ENCODE data around the gene LRRC36. TPM values are rescaled to one million over a fixed set of nuclear protein-coding genes. Genes with fewer than 3 reads are reported as not detected.

The LRRC36 gene
- total RNA-seq, 1 donor from 2014 or later: 1.4 TPM

DNA sequence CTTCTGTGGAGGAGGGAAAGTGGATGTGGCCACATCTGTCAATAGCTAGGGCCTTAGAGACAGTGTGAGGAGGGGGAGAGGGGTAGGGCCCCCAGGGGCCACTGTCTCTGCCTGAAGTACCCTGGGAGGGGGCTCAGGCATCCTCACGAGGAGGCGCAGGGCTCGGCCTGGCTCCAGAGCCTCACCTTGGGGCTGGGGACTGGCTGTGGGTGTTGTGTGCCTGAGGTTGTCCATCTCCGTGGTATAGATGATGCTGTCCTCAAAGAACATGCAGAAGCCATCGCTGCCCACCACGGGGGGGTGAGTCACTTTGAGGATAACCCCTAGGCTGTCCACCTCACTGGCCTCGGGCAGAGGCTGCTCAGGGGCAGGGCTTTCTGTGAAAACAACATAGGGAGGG is 35.2 kb upstream of the LRRC36 start:
- no peak for DNase-seq (ENCODE audit: extremely low read depth, low read depth, low spot score)

DNA sequence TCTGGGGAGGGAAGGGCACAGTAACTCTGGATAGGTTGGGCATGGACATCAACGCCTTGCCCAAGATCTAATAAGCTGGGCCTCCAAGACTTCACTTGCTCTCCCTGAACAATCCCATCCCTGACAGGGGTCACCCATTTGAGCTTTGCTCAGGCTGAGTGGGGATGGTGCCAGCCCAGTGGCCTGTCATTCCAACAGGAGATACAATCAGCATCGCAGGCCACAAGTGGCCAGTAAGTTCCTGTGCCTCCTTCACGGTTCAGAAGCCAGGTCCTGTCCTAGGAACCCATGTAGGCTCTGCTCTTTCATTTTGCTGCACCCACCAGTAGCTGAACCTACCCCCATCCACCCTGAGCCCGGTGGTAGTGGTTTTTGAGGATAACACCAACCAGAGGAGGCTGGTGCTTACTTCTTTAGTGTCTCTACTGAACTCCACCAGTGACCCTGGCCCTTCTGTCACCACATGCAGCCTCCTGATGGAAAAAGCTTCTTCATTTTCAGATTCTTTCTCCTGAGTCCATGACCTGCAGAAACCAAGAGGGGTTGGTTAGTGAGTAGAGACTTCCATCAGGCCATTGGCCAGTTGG is 32.4 kb upstream of the LRRC36 start:
- DNase-seq (ENCODE audit: extremely low read depth, low read depth, low spot score): no peak

DNA sequence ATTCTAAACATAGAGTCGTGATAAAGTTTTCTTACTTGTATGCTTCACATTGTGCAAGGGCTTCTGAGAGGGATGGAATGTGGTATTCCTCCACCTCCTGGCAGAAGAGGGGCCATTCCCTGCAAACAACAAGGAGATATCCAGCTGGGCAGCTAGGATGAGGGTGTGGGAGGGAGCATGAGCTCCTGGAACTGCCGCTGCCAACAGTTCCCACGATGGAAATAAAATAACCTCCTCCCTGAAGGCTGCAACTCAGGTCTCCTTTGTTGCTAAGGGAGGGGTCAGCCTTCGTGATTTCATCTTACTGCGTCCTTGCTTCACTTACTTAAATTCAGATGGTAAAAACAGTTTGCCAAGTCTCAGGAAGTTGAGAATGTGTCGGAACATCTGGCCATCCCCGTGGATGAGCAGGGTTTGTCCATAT is 31.7 kb upstream of the LRRC36 start:
- DNase-seq (ENCODE audit: extremely low read depth, low read depth, low spot score): no peak

DNA sequence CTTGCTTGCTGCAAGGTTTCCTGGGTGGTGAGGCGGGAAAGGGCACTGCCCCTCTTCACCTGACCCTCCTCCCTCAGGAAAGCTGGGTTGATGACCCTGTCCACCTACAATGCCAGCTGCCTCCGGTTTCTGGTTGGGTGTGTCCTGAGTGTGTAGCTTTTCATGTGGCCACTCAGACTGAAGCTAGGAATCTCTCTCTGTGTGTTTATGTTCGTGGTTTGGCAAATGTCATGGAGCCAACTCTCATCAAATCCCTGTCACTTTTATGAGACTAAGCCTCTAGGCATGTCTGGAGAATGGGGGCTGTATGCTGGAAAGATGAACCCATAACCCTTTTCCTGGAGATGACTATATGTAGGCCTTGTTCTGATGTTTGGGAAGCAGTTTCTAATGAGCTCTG is 30.2 kb upstream of the LRRC36 start:
- no peak for DNase-seq (ENCODE audit: extremely low read depth, low read depth, low spot score)

DNA sequence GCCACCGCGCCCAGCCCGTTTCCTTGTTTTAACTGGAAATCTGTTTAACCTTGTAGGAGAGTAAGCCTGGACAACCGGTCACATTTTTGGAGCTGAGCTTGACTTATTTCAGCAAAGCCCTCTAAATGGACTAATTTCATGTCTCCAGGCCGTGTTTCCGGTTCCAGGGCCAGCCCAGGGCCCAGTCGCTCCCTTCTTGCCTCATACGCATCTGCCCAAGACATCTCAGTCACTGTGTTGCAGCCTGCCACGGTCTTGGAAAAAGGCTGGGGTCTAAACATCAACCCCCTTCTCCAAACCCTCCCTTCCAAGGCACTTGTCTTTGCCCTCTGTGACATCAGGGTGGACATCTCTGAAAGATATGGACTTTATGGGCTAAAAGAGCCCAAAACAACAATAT is 28.3 kb upstream of the LRRC36 start:
- no peak for DNase-seq (ENCODE audit: extremely low read depth, low read depth, low spot score)

DNA sequence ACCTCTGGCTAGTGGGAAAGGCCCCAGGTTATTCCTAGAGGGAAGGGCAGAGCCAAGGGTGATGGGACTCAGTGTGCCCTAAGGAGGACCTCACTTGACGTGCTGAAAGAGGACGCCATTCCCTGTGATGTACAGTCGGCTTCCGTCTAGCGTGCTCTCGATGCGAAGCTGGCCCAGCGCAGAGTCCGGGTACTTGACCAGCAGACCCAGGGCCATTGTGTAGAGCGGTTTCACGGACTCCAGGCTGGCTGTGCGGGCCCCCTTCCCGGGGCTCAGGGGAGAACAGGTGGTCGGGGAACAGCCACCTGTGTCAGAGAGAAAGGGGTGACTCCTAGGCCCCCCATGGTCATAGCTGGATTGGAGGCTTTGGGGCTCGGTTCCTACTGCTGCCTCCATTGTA is 27.3 kb upstream of the LRRC36 start:
- DNase-seq (ENCODE audit: extremely low read depth, low read depth, low spot score): no peak

DNA sequence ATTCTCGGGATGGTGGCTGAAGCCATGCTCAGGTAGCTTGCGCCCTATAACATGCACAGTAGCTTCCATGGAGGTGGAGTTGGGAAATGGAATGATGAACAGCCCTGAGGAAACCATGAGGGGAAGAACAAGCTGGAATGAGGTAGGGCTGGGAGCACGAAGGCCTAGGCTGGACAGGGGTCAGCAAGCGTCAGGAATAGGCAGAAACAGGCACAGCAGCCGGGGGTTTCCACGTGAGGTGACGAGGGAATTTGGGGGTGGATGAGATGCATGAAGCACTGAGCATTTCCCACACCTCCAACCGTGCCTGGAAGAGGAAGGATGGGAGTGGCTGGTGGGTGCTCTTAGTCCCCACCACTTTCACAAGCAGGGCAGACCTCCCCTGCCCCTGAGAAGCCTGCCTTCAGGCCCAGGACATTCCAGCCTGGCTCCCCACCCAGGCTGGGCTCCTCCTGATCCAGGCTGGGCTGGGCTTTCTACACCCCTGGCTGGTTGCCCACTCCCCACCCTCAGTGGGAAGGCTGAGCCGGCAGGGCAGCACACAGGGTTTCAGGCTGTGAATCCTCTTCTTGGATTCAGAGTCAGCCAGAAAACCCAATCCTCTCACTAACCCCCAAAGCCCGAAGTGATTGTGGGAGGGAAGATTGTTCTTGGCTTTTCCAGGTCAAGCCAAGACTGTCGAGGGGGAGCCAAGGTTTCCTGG is 25.4 kb upstream of the LRRC36 start:
- DNase-seq (ENCODE audit: extremely low read depth, low read depth, low spot score): no peak

DNA sequence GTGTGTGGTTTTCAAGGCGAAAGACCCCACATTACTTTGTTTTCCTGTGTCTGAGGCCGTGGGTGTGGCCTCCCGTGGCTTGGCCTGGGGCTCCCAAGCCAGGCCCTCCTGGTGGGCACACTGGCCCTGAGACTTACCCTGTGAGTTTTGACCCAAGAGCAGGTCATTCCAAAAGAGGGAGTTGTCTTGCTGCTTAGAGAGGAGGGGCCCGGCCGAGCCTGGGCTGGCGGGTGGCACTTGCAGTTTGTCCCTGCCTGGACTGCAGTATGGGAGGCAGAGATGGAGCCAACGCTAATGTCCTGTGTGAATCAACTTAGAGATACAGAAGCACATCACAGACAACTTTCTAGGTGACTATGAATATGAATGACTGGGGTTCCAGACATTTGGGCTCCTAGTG is 24.5 kb upstream of the LRRC36 start:
- no peak for DNase-seq (ENCODE audit: extremely low read depth, low read depth, low spot score)

DNA sequence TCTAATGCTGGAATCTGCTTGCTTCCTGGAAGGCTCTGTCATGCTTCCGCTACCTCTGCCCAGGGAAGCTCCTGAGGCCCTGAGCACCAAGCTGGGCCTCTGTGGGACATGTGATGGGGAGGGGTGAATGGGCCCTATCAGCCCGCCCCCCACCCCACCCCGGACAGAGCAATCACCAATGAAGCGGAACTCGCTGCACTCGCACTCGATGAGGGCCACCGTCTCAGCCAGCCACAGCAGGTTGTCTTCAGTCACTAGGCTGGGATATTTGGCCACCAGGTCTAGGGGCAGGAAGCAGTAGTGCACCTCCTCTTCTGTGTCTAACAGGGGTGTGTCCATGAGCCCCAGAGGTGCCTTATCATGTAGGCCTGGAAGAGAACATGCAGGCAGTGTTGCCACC is 23.6 kb upstream of the LRRC36 start:
- DNase-seq (ENCODE audit: extremely low read depth, low read depth, low spot score): no peak

DNA sequence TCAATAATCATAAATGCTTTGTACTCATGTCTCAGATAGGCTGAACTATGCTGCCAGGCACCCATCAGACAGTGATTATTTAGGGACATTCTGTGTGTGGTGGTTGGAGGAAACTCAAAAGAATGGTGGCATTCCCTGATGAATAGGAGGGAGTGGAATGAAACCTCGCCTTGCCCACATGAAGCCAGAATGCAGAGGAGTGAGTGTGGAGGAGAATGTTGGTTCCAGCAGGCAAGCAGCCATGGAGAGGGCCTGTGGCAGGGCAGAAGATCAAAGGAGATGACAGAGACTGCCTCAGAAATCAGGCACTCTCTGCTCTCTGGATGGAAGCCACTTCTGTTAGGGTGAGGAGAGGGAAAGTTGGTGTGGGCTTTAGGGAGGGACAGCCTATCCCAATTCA is 22.6 kb upstream of the LRRC36 start:
- DNase-seq (ENCODE audit: extremely low read depth, low read depth, low spot score): no peak

DNA sequence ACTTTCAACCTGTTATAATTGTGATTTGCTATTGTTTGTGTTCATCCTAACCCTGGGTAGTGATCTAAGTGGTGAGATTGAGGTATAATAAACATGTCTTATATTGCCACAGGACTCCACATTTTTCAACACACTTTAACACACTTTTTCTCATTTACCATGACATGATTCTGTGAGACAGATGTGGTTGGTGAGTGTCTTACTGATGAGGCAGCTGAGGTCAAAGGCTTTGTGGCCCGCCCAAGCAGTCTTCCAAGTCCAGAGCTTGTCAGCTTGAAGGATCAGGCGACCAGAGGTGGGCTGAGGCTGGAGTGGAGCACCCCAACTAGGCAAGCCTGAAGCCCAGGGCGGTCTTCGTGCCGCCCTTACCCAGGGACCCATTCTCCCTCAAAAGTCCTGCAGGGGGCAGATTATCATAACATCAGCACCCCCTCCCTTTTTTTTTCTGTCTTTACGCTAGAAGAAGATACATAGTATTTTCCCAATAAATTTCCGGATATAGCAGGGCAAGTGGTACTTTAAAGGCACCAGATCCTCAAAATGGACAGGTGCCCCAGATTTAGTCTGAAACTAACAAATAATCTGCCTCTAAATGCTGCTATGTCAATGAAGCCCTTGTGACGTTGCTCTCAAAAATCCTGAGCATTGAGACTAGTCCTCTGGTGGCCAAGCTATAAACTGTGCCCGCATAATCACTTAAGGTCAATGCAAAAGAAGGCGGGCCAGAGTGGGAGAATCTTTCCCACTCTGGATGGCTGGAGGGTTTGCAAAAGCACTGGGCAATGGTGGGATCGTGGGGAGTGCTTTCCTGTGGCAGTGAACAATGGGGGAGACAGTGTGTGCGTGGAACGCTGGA is 21.2 kb upstream of the LRRC36 start:
- no peak for DNase-seq (ENCODE audit: extremely low read depth, low read depth, low spot score)

DNA sequence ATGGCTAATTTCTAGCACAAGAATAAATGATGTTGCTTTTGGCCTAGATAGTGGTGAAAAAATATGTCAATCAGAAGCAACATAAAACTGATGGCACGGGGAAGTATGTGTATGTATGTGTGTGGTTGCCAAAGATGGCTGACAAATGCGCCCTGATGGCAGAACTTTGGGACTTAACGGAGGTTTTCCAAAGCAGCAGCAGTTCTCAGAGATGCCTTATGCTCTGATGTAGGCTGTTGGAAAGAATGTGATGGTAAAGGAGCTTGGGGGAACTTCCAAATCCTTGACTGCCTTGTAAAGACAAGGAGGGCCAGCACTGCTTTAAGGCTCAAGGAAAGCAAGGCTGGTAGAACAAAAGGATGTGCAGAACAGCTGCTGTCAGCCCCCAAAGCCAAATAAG is 16.1 kb upstream of the LRRC36 start:
- DNase-seq (ENCODE audit: extremely low read depth, low read depth, low spot score): no peak

DNA sequence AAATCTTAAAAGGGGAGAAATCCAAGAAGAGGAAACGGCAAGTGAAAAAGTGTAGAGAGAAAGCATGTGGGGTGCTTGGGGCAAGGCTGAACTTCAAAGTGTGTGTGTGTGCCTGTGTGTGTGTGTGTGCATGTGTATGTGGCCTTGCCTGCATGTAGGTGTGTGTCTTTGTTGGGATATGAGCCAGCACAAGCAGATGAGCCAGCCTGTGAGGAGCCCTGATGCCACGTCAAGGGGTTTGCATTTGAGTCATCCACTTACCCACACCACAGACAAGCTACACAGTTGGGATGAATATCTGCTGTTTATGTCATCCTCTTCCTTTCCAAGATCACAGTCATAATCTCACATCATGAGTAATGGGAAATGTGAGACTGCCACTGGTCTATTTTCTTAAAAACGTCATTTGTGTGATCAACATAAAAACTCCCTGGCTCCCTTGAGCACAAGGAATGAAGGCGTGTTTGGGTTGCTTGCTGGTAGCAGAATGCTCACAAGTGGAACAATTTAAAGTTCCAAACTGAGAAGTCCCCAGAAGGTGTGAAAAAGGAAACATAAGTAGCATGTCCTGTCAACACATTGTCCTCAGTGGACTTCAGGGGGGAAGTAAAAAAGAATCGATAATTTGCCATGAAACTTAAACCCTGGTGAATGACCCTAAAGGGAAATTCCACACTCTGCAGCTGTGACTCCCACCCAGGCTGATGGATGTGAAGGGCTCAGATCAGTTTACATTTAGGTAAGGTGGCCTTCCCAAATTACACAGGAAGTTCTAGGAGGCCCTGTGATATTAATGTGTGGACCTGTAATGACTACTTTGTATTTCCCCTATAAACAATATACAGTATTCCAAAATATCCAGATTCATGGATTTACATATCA is 14.8 kb upstream of the LRRC36 start:
- DNase-seq (ENCODE audit: extremely low read depth, low read depth, low spot score): peak; percentile 69

DNA sequence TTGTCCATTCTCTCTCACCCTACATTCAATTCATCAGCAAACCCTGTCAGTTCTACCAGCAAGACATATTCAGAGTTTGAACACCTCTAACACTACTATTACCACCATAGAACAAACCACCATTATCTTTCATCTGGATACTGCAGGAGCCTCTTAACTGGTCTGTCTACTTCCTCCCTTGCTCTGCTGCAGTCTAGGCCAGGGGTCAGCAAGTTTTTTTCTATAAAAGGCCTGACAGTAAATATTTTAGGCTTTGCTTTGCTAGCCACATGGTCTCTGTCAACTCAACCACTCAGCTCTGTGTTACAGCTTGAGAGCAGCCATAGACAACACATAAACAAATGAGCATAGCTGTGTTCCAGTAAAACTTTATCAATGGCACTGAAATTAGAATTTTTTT is 13.9 kb upstream of the LRRC36 start:
- DNase-seq (ENCODE audit: extremely low read depth, low read depth, low spot score): no peak

DNA sequence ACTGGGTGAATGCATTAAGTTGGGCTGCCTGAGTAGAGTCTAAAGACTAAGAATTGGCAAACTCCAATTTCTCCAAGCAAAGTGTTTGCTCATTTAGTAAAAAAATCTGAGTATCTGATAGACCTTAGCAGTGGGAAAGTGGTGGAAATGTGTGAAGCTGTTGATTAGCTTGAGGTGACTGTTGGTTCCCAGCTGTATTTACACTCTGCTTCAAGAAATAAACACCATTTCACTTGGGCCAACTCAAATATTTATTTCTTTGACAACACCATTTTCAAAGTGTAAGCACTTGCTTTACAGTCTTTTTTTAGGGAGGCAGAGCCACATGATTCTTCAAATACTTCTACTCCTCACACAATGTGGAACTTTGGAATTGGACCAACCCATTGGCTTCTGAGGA is 8.8 kb upstream of the LRRC36 start:
- no peak for DNase-seq (ENCODE audit: extremely low read depth, low read depth, low spot score)

DNA sequence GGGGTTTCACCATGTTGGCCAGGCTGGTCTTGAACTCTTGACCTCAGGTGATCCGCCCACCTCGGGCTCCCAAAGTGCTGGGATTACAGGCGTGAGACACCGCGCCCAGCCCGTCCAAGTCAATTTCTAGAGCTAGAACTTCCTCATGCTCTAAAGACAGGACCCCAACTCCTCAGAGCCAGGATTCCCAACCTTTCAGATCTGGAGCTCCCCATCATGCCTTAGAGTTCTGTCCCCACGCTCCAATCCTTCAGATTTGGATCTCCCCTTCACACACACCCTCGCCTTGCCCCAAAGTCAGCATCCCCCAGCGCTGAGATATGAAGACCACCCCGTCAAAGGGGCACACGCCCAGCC is 522 bp upstream of the LRRC36 start:
- DNase-seq (ENCODE audit: extremely low read depth, low read depth, low spot score): no peak

DNA sequence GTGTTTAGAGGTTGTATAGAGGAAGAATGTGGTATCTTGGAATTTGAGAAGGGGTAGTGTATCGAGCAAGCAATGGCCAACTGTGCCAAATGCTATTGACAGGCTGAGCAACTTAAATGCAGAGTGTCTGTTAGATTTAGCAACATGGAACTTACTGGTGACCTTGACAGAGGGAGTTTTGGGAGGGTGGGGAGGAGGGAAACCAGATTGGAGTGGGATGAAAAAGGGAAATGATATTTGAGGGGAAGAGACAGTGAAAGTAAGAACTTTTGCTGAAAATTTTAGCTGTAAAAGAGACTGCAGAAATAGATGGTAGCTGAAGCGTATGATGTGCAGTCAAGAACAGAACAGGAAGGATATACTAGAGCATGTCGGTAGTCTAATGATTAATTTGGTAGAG is 1.1 kb downstream of the LRRC36 start:
- DNase-seq (ENCODE audit: extremely low read depth, low read depth, low spot score): no peak

DNA sequence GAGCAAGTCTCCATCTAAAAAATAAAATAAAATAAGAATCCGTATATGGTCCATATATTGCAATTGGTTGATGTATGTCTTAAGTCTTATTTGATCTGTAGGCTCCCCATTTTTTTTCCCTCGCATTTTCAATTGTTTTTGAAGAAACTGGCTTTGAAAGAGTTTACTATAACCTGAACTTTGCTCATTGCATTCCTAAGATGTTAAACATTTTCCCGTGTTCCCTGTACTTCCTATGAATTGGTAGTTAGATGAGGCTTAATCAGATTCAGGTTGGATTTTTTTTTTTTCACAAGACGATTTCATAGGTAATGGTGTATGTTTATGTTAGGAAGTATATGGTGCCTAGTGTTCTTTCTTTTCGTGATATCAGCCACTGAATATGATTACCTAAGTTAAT is 3.3 kb downstream of the LRRC36 start:
- DNase-seq (ENCODE audit: extremely low read depth, low read depth, low spot score): no peak

DNA sequence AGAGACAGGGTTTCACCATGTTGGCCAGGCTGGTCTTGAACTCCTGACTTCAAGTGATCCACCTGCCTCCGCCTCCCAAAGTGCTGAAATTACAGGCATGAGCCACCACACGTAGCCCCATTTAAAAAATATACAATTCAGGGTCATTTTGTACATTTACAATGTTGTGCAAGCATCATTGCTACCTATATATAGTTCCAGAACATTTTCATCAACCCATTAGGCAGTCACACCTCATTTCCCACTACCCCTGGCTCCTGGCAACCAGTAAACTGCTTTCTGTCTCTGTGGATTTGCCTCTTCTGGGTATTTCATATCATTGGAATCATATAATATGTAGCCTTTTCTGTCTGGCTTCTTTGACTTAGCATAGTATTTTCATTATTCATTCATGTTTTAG is 6.7 kb downstream of the LRRC36 start:
- DNase-seq (ENCODE audit: extremely low read depth, low read depth, low spot score): no peak

DNA sequence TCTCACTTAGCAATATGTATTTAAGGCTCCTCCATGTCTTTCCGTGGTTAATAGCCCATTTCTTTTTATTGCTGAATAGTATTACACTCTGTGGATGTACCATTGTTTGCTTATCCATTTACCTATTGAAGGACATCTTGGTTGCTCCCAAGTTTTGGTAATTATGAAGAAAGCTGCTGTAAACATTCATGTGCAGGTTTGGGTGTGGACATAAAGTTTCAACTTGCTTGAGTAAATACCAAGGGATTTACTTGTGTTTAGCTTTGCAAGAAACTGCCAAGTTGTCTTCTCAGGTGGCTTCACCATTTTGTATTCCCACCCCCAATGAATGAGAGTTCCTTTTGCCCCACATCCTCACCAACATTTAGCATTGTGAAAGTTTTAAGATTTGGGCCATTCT is 9.5 kb downstream of the LRRC36 start:
- DNase-seq (ENCODE audit: extremely low read depth, low read depth, low spot score): no peak

DNA sequence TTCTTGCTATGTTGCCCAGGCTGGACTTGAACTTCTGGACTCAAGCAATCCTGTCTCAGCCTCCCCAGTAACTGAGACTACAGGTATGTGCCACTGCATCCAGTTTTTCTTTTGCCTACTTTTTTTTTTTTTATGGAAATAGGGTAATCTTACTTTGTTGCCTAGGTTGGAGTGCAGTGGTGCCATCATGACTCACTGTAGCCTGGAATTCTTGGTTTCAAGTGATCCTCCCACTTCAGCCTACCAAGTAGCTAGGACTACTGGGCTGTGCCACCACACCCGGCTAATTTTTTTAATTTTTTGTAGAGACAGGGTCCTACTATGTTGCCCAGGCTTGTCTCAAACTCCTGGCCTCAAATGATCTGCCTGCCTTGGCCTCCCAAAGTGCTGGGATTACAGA is 10.0 kb downstream of the LRRC36 start:
- no peak for DNase-seq (ENCODE audit: extremely low read depth, low read depth, low spot score)

Measured in glomerular endothelial cell (primary cell).